Mesendoderm (in vitro differentiated cells): Measurements from ENCODE around the gene ERN1.
"Not testable (repeated sequence)": the region's sequence is repeated elsewhere in the genome, so short reads cannot be mapped to it uniquely, and the experiment has no call there.

Experiments
- DNase-seq: peaks from one replicate; pipeline ENCODE4 v3.0.0; 2013
- H2AK5ac ChIP-seq: 2 replicates; pipeline ENCODE4 v1.6.1; 2013; ENCODE audit warnings: low read length, inconsistent platforms
- H2BK120ac ChIP-seq: 2 replicates; pipeline ENCODE4 v1.6.1; 2013; ENCODE audit warnings: low read depth, mild to moderate bottlenecking, low read length, moderate library complexity, mixed read lengths
- H2BK15ac ChIP-seq: replicated peaks from 2 replicates; pipeline ENCODE4 v1.6.1; 2013; ENCODE audit warnings: low read depth, mild to moderate bottlenecking, moderate library complexity
- H2BK5ac ChIP-seq: 2 replicates; pipeline ENCODE4 v1.6.1; 2013; ENCODE audit warnings: low read length, inconsistent platforms
- H3K18ac ChIP-seq: 2 replicates; pipeline ENCODE4 v1.6.1; 2013; ENCODE audit warnings: mild to moderate bottlenecking, low read length, mixed read lengths
- H3K23ac ChIP-seq: one replicate; pipeline ENCODE4 v1.6.1; 2013; ENCODE audit warnings: low read length
- H3K27ac ChIP-seq: 2 replicates; pipeline ENCODE4 v1.5.1; 2013; ENCODE audit warnings: low read depth, mild to moderate bottlenecking, inconsistent platforms, low read length, moderate library complexity
- H3K27me3 ChIP-seq: 2 replicates; pipeline ENCODE4 v1.6.1; 2013; ENCODE audit warnings: low read length, control low read depth, mild to moderate bottlenecking, inconsistent platforms; ENCODE audit not compliant: insufficient read depth, poor library complexity
- H3K36me3 ChIP-seq: 2 replicates; pipeline ENCODE4 v1.6.1; 2013; ENCODE audit warnings: low read length, inconsistent platforms; ENCODE audit not compliant: control insufficient read depth, insufficient read depth
- H3K4ac ChIP-seq: one replicate; pipeline ENCODE4 v1.6.1; 2013; ENCODE audit warnings: low read depth, mild to moderate bottlenecking, low read length, moderate library complexity
- H3K4me1 ChIP-seq: 2 replicates; pipeline ENCODE4 v1.6.1; 2013; ENCODE audit warnings: low read depth, low read length, inconsistent platforms; ENCODE audit not compliant: control insufficient read depth
- H3K4me2 ChIP-seq: 2 replicates; pipeline ENCODE4 v1.6.1; 2013; ENCODE audit warnings: low read length
- H3K4me3 ChIP-seq: 2 replicates; pipeline ENCODE4 v1.5.1; 2013; ENCODE audit warnings: mild to moderate bottlenecking, low read length
- H3K56ac ChIP-seq: one replicate; pipeline ENCODE4 v1.6.1; 2013; ENCODE audit warnings: low read length
- H3K79me1 ChIP-seq: 2 replicates; pipeline ENCODE4 v1.6.1; 2013; ENCODE audit warnings: low read length, inconsistent platforms
- H3K79me2 ChIP-seq: 2 replicates; pipeline ENCODE4 v1.6.1; 2013; ENCODE audit warnings: mild to moderate bottlenecking, low read length; ENCODE audit not compliant: control insufficient read depth, insufficient read depth
- H3K9ac ChIP-seq: 2 replicates; pipeline ENCODE4 v1.6.1; 2013; ENCODE audit warnings: low read length, inconsistent platforms
- H4K5ac ChIP-seq: one replicate; pipeline ENCODE4 v1.6.1; 2013; ENCODE audit warnings: low read length
- H4K8ac ChIP-seq: one replicate; pipeline ENCODE4 v1.6.1; 2013; ENCODE audit warnings: low read depth, mild to moderate bottlenecking, control low read depth, low read length, moderate library complexity
- WGBS: extraction: QIAGEN DNeasy Blood & Tissue Kit; methylation state at CpG from one replicate; pipeline ENCODE4 v1.1.7; 2013; ENCODE audit warnings: low lambda C conversion rate, missing lambda C conversion rate; ENCODE audit not compliant: insufficient coverage; ENCODE audit errors: extremely low coverage; 5-methylcytosine and 5-hydroxymethylcytosine counted together

Gene ERN1

GRCh38 chr17:64007089-64007837 is 122.7 kb downstream of the ERN1 start:
- not testable (repeated sequence) for H3K27ac ChIP-seq, H2AK5ac ChIP-seq, H3K18ac ChIP-seq, H3K4me1 ChIP-seq, H3K36me3 ChIP-seq, H3K23ac ChIP-seq, H4K5ac ChIP-seq, H3K4ac ChIP-seq, H3K56ac ChIP-seq, DNase-seq, H4K8ac ChIP-seq, H2BK5ac ChIP-seq, H3K4me2 ChIP-seq, H3K27me3 ChIP-seq, H3K79me1 ChIP-seq, H3K79me2 ChIP-seq, H2BK120ac ChIP-seq, H3K9ac ChIP-seq, H3K4me3 ChIP-seq, H2BK15ac ChIP-seq
- no CpG with 5 or more reads among the region's 5 CpGs for WGBS

DNA sequence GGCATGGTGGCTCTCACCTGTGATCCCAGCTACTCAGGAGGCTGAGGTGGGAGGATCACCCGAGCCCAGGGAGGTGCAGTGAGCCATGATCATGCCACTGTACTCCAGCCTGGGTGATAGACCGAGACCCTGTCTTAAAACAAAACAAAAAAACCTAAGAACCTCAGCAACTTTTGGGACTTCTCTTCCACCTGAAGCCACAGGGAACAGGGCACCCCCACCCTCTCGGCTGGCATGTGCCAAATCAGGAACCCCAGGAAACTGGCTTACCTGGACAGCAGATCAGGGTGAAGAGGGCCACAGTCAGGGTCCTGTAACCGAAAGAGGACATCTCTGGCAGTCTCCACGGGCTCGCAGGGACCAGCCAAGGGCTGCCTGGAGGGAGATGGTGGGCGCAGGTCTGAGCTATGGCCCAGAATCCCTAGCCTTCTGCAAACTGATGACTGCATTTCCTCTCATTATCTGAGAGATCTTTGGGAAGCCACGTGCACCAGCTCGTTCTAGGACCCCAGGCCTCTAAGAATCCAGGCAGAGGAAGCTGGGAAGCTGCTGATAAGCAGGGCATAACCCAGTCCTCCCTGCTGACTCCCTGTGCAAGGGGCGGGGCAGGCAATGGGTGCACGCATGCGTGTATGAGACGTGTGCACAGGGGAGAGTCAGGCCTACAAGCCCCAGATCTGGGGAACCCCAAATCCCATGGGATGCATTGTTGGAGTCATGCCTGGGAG is 123.4 kb downstream of the ERN1 start:
- Histone ChIP-seq H3K79me1 (no peaks in the 10 kb centered on the region), H3K9ac (no peak overlapping the region), H3K27ac (no peak overlapping the region), H3K4me2 (no peak overlapping the region), H3K4ac (no peak overlapping the region), H3K4me1 (no peaks in the 10 kb centered on the region), H2BK120ac (no peak overlapping the region), H4K8ac (no peak overlapping the region), H2BK15ac (no peak overlapping the region), H2AK5ac (no peak overlapping the region), H3K27me3 (no peaks in the 10 kb centered on the region), H3K18ac (no peak overlapping the region), H3K23ac (no peak overlapping the region), H3K36me3 (no peaks in the 10 kb centered on the region), H4K5ac (no peak overlapping the region), H3K4me3 (no peak overlapping the region), H2BK5ac (no peak overlapping the region), H3K56ac (no peak overlapping the region), H3K79me2 (no peaks in the 10 kb centered on the region)
- DNase-seq: no peak
- WGBS: no CpG with 5 or more reads among the region's 13 CpGs

DNA sequence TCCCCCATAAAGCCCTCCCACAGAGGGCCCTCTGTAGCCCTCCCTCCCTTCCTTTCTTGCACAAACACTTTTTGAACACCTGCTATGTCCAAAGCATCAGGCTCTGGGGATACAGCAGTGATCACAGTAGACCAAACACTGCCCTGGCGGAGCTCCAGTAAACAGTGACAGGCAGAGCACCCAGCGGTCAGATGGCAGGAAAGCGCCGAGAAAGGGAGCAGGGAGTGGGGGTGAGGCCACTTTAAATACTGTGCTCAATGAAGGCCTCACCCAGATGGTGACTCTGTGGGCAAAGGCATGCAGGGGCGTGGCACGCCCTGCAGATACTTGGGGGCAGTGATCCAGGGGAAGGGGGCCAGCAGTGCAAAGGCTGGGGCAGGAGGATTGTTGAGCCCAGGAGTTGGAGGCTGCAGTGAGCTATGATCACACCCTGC is 124.2 kb downstream of the ERN1 start:
- no peak overlapping the region for H2BK15ac ChIP-seq
- H3K36me3 ChIP-seq: no peaks in the 10 kb centered on the region
- H3K4me1 ChIP-seq: no peaks in the 10 kb centered on the region
- H4K5ac ChIP-seq: no peak overlapping the region
- no peak overlapping the region for H2BK5ac ChIP-seq
- no peak overlapping the region for H3K56ac ChIP-seq
- H2AK5ac ChIP-seq: no peak overlapping the region
- H3K4ac ChIP-seq: no peak overlapping the region
- no CpG with 5 or more reads among the region's 6 CpGs for WGBS
- H3K27me3 ChIP-seq: no peaks in the 10 kb centered on the region
- DNase-seq: no peak
- no peak overlapping the region for H3K4me3 ChIP-seq
- H3K9ac ChIP-seq: no peak overlapping the region
- H3K4me2 ChIP-seq: no peak overlapping the region
- H3K18ac ChIP-seq: no peak overlapping the region
- no peak overlapping the region for H4K8ac ChIP-seq
- no peaks in the 10 kb centered on the region for H3K79me1 ChIP-seq
- no peak overlapping the region for H3K27ac ChIP-seq
- no peak overlapping the region for H3K23ac ChIP-seq
- no peak overlapping the region for H2BK120ac ChIP-seq
- H3K79me2 ChIP-seq: no peaks in the 10 kb centered on the region

DNA sequence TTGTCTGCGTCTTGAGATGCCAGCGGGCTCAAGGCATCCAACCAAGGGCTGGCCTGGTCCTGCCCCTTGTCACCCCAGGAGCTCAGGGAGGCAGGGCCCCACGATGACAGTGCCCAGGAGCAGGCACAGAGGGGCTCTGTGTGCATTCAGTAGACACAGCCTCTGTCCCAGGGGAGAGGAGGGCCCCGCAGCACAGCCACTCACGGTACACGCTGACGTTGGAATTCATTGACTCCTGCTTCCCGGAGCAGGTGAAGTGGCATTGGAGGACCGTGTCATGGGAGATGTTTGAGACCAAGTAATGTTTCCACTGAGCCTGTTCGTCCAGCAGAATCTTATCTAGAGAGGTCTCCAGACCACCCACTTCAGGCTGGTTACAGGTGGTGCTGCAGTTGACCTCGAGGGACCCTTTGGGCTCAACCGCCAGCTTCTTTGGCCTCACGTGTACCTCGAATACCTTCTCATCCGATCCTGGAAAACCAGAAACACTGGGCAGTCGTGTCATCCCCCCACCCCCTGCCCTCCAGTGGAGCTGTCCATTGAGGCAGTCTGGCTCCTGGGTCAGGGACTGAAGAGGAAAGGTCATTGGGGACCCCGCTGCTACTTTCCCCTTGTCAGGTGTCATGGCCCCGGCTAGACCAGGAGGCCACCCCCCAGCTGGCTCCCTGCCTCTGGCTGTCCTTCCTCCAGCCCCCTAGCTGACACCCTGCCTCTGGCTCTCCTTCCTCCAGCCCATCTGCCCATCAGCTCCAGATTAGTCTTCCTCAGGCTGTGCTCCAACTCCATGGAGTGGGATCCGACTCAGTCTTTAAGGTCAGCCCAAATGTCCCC is 124.8 kb downstream of the ERN1 start:
- no CpG with 5 or more reads among the region's 19 CpGs for WGBS
- Histone ChIP-seq H4K5ac (no peak overlapping the region), H3K4ac (no peak overlapping the region), H3K79me1 (no peaks in the 10 kb centered on the region), H3K27me3 (no peaks in the 10 kb centered on the region), H4K8ac (no peak overlapping the region), H3K4me2 (no peak overlapping the region), H2AK5ac (no peak overlapping the region), H3K23ac (no peak overlapping the region), H3K18ac (no peak overlapping the region), H3K9ac (no peak overlapping the region), H2BK120ac (no peak overlapping the region), H3K4me3 (no peak overlapping the region), H2BK15ac (no peak overlapping the region), H3K56ac (no peak overlapping the region), H3K4me1 (no peaks in the 10 kb centered on the region), H3K36me3 (no peaks in the 10 kb centered on the region), H3K27ac (no peak overlapping the region), H3K79me2 (no peaks in the 10 kb centered on the region), H2BK5ac (no peak overlapping the region)
- no peak for DNase-seq

DNA sequence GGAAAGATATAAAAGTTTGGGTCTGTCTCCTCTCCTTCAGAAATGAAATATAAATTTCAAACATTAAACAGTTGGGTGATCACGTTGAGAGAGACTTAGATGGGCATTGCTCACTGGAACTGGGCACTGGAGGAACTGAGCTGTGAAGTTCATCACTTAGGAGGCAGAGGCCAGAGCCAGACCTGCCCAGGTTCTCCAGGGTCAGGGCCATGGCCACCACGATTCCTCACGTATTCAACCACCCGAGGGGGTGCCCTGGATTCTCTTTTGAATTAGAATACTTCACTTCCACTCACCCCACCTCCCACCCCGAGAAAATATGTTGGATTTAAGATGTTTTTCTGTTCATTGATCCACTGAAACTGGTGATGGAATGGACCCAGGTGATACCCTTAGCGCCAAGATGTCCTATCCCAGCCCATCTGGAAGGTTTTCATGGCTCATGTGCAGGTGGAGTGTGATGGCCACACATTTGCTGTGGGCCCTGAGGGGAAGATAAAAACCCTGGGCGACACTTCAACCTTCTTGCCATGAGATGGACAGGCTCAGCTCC is 125.7 kb downstream of the ERN1 start:
- H4K5ac ChIP-seq: no peak overlapping the region
- H4K8ac ChIP-seq: no peak overlapping the region
- no peak overlapping the region for H2BK120ac ChIP-seq
- H3K79me2 ChIP-seq: no peaks in the 10 kb centered on the region
- no peaks in the 10 kb centered on the region for H3K27me3 ChIP-seq
- no peak overlapping the region for H3K18ac ChIP-seq
- H3K4ac ChIP-seq: no peak overlapping the region
- no peak overlapping the region for H2BK15ac ChIP-seq
- no peak overlapping the region for H3K4me2 ChIP-seq
- H3K23ac ChIP-seq: no peak overlapping the region
- no peak overlapping the region for H2BK5ac ChIP-seq
- H3K4me3 ChIP-seq: no peak overlapping the region
- no peak overlapping the region for H3K56ac ChIP-seq
- WGBS: no CpG with 5 or more reads among the region's 7 CpGs
- no peak overlapping the region for H2AK5ac ChIP-seq
- no peaks in the 10 kb centered on the region for H3K79me1 ChIP-seq
- H3K27ac ChIP-seq: no peak overlapping the region
- no peaks in the 10 kb centered on the region for H3K4me1 ChIP-seq
- no peak for DNase-seq
- H3K9ac ChIP-seq: no peak overlapping the region
- no peaks in the 10 kb centered on the region for H3K36me3 ChIP-seq
